Epithelial cell of proximal tubule (primary cell): Measurements from ENCODE around the gene F11R. TPM values are rescaled to one million over a fixed set of nuclear protein-coding genes. Genes with fewer than 3 reads are reported as not detected.

Experiments used
- DNase-seq: peaks from one replicate; pipeline ENCODE4 v3.0.0-alpha.2; 2011; ENCODE audit warnings: low read depth
- H3K4me3 ChIP-seq: 2 replicates; pipeline ENCODE4 v1.5.1; 2011; ENCODE audit warnings: low read depth, mild to moderate bottlenecking, low read length
- CTCF ChIP-seq: conservative IDR thresholded peaks from 2 replicates; pipeline ENCODE4 v1.5.1; 2012; ENCODE audit warnings: low read depth, mild to moderate bottlenecking, low read length
- total RNA-seq: library from RNA; depleted of rRNA; stranded (reverse); fragments of >200 nt; gene quantifications from 2 replicates; pipeline ENCODE4 v1.2.3, GENCODE V29; 2015

The F11R gene
- total RNA-seq, 1 donor from 2014 or later: 57.8 TPM

- no peak for TF ChIP-seq CTCF
- H3K4me3 ChIP-seq: no peak overlapping the region
- DNase-seq: no peak
Measured at GRCh38 chr1:160975026-160975425, 45.9 kb downstream of the F11R start.

GRCh38 chr1:160973491-160973890 lies 47.5 kb downstream of the F11R start:
- no peak for TF ChIP-seq CTCF
- DNase-seq: no peak
- H3K4me3 ChIP-seq: no peak overlapping the region

GRCh38 chr1:160972939-160973338 lies 48.0 kb downstream of the F11R start:
- no peak overlapping the region for H3K4me3 ChIP-seq
- no peak for DNase-seq
- TF ChIP-seq CTCF: no peak

GRCh38 chr1:160971618-160972056 lies 49.3 kb downstream of the F11R start:
- TF ChIP-seq CTCF: no peak

GRCh38 chr1:160963521-160963920 lies 57.4 kb downstream of the F11R start:
- no peak for DNase-seq
- TF ChIP-seq CTCF: no peak
- H3K4me3 ChIP-seq: no peak overlapping the region

More at GRCh38 chr1:160971618-160972056, 49.3 kb downstream of the F11R start:
- no peak overlapping the region for H3K4me3 ChIP-seq
- no peak for DNase-seq

GRCh38 chr1:160961419-160961818 lies 59.5 kb downstream of the F11R start:
- DNase-seq: no peak
- no peak for TF ChIP-seq CTCF
- H3K4me3 ChIP-seq: no peak overlapping the region

GRCh38 chr1:160956966-160957365 lies 64.0 kb downstream of the F11R start:
- no peak for DNase-seq
- no peak for TF ChIP-seq CTCF
- H3K4me3 ChIP-seq: no peak overlapping the region
